ENCODE measurements around the gene TEX44.

GRCh38 chr2:231565887-231566594 lies 26.6 kb upstream of the TEX44 start:
- TF ChIP-seq TAF1 (IDR thresholded peaks at IDR 0.05; ENCODE audit: borderline replicate concordance, low read depth, low read length) (no peak), POLR2A (IDR thresholded peaks at IDR 0.05; ENCODE audit: low read depth, low read length) (no peak), POLR2AphosphoS5 (IDR thresholded peaks at IDR 0.05; ENCODE audit: low read depth, low read length) (no peak)

Data from GM12892 (cell line).